Testis (tissue), 3 donors: ENCODE measurements around the gene LIPJ. TPM values are rescaled to one million over a fixed set of nuclear protein-coding genes. Genes with fewer than 3 reads are reported as not detected.

Experiments
- polyA plus RNA-seq: library from polyadenylated mRNA; stranded (reverse); fragments of 350-450 nt; fragmentation: Illumina TruSeq; extraction: RNeasy Lipid Tissue Mini Kit (QIAGEN cat#74804); gene quantifications from one replicate; pipeline ENCODE4 v1.2.3, GENCODE V29; 2014; ENCODE audit warnings: low read depth, low replicate concordance; ENCODE audit not compliant: insufficient read depth
- small RNA-seq, 2 donors: library from RNA; depleted of rRNA; stranded (forward); fragments of <200 nt; gene quantifications; one replicate each; pipeline ENCODE3, GENCODE V24; 2016
- total RNA-seq, 2 donors: library from RNA; depleted of rRNA; stranded (reverse); fragments of >200 nt; gene quantifications; one replicate each; pipeline ENCODE4 v1.2.3, GENCODE V29; 2016

LIPJ gene
- total and polyA plus RNA-seq, 3 donors from 2014 or later: 3.5 to 10.4 (median 4.2) TPM

Small RNA genes within 50 kb of the gene (small RNA-seq; reads per million reads assigned to genes)
- gene RF00019: 0 reads per million in 2 donors

Other genes with a start within 250 kb of the LIPJ start
- gene RNLS, start 3.4 kb upstream of the LIPJ start, total RNA-seq: 10 to 100 TPM; 27.1 to 27.4 TPM
- 13.0 TPM for gene RNLS, start 3.4 kb upstream of the LIPJ start, polyA plus RNA-seq
- 1 to 10 TPM in 1 of 2 donors, under 1 TPM in 1; 0.81 to 2.3 TPM for gene LIPF, start 77.7 kb downstream of the LIPJ start, total RNA-seq
- gene LIPF, start 77.7 kb downstream of the LIPJ start, polyA plus RNA-seq: 1.3 TPM
- gene LIPK, start 119.5 kb downstream of the LIPJ start, total RNA-seq: not detected
- gene LIPK, start 119.5 kb downstream of the LIPJ start, polyA plus RNA-seq: not detected
- under 1 TPM in 1 of 2 donors, not detected in 1; 0.31 TPM for gene LIPN, start 173.3 kb downstream of the LIPJ start, total RNA-seq
- gene LIPN, start 173.3 kb downstream of the LIPJ start, polyA plus RNA-seq: not detected
- not detected for gene LIPM, start 216.0 kb downstream of the LIPJ start, total RNA-seq
- gene LIPM, start 216.0 kb downstream of the LIPJ start, polyA plus RNA-seq: not detected